Sigmoid colon (tissue), 4 donors: ENCODE measurements around the gene TNIK.

Experiments used
- CTCF ChIP-seq, 4 experiments: fragments of 450-650 bp in 3 of 4; fragments of 200-600 bp in 1 of 4; IDR thresholded peaks; one replicate each; pipeline ENCODE4 v1.5.1; 2016 to 2019; ENCODE audit warnings: antibody characterized with exemption in 4 of 4, mild to moderate bottlenecking in 3 of 4, moderate library complexity in 2 of 4
- EP300 ChIP-seq, 4 donors: sonication (generic); formaldehyde crosslinking; IDR thresholded peaks; one replicate each; pipeline ENCODE4 v1.6.1; 2017; ENCODE audit warnings: antibody characterized with exemption in 4 of 4
- POLR2A ChIP-seq, 2 donors: fragments of 450-650 bp; IDR thresholded peaks; one replicate each; pipeline ENCODE4 v1.6.1; 2016; ENCODE audit warnings: antibody characterized with exemption in 2 of 2, mild to moderate bottlenecking in 2 of 2, moderate library complexity in 2 of 2
- POLR2AphosphoS5 ChIP-seq, 4 donors: sonication (generic); formaldehyde crosslinking; IDR thresholded peaks; one replicate each; pipeline ENCODE4 v1.6.1; 2017; ENCODE audit warnings: antibody characterized with exemption in 4 of 4

DNA sequence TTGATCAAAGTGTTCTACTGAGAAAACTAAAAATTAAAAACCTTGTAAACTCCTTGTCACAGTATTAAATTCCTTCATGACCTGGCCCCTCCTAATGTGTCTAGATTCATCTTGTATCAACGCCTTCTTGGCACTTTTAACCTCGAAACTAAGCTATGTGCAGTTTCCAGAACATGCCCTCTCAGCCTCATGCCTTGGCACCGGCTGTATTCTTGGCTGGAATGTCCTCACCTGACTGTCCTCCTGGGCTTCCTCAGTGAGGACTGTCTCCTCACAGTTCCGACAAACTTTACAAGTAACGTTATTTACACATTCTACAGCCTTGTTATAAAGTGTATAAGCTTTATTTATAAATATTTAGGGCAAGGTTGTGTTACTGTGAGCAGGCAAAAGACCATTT, 237.2 kb downstream of the TNIK start:
- no peak for TF ChIP-seq CTCF (IDR thresholded peaks at IDR 0.05)
- TF ChIP-seq POLR2AphosphoS5 (IDR thresholded peaks at IDR 0.05): no peak
- no peak for TF ChIP-seq POLR2A (IDR thresholded peaks at IDR 0.05)
- no peak for TF ChIP-seq EP300 (IDR thresholded peaks at IDR 0.05)
